Stimulated activated CD4-positive, alpha-beta T cell treated with anti-CD3 and anti-CD28 coated beads, TNF-alpha, amount 100 ng/mL, for 1 hour (primary cell): ENCODE measurements around the gene ST8SIA6.
A peak's percentile ranks its signal among the peaks of the same experiment; 100 is the strongest.

Experiments used
- DNase-seq, 3 donors: peaks; one replicate each; pipeline ENCODE4 v3.0.0-alpha.2; 2020; ENCODE audit warnings: low read depth in 3 of 3, low spot score in 1 of 3

Gene ST8SIA6

GRCh38 chr10:17387861-17388503 lies 66.4 kb downstream of the ST8SIA6 start:
- DNase-seq, result no peak

- no peak for DNase-seq
Observed at GRCh38 chr10:17386616-17387075, 67.7 kb downstream of the ST8SIA6 start.

GRCh38 chr10:17386021-17386420 lies 68.4 kb downstream of the ST8SIA6 start:
- no peak for DNase-seq

GRCh38 chr10:17385066-17385465 lies 69.3 kb downstream of the ST8SIA6 start:
- no peak for DNase-seq

- DNase-seq, result no peak
Observed at GRCh38 chr10:17383801-17384555, 70.4 kb downstream of the ST8SIA6 start.

GRCh38 chr10:17381502-17382142 lies 72.8 kb downstream of the ST8SIA6 start:
- no peak for DNase-seq

- DNase-seq, result no peak
Observed at GRCh38 chr10:17380888-17381287, 73.5 kb downstream of the ST8SIA6 start.

- DNase-seq, result no peak
Observed at GRCh38 chr10:17380016-17380415, 74.4 kb downstream of the ST8SIA6 start.

- DNase-seq, result no peak
Observed at GRCh38 chr10:17379151-17379690, 75.2 kb downstream of the ST8SIA6 start.

GRCh38 chr10:17375936-17376584 lies 78.3 kb downstream of the ST8SIA6 start:
- peak in 1 of 3 donors; percentile 8 for DNase-seq

GRCh38 chr10:17368708-17369272 lies 85.6 kb downstream of the ST8SIA6 start:
- no peak for DNase-seq

- no peak for DNase-seq
Observed at GRCh38 chr10:17366705-17367104, 87.7 kb downstream of the ST8SIA6 start.

GRCh38 chr10:17365402-17365801 lies 89.0 kb downstream of the ST8SIA6 start:
- no peak for DNase-seq

GRCh38 chr10:17358461-17358860 lies 95.9 kb downstream of the ST8SIA6 start:
- no peak for DNase-seq

- DNase-seq, result no peak
Observed at GRCh38 chr10:17357781-17358180, 96.6 kb downstream of the ST8SIA6 start.

GRCh38 chr10:17356820-17357219 lies 97.6 kb downstream of the ST8SIA6 start:
- DNase-seq, result no peak

- no peak for DNase-seq
Observed at GRCh38 chr10:17354781-17355180, 99.6 kb downstream of the ST8SIA6 start.

- DNase-seq, result no peak
Observed at GRCh38 chr10:17353568-17354300, 100.7 kb downstream of the ST8SIA6 start.

GRCh38 chr10:17352583-17352982 lies 101.8 kb downstream of the ST8SIA6 start:
- no peak for DNase-seq

GRCh38 chr10:17351506-17351905 lies 102.9 kb downstream of the ST8SIA6 start:
- DNase-seq, result no peak
